ENCODE data around the gene FOSL2.

FOSL2 gene

DNA sequence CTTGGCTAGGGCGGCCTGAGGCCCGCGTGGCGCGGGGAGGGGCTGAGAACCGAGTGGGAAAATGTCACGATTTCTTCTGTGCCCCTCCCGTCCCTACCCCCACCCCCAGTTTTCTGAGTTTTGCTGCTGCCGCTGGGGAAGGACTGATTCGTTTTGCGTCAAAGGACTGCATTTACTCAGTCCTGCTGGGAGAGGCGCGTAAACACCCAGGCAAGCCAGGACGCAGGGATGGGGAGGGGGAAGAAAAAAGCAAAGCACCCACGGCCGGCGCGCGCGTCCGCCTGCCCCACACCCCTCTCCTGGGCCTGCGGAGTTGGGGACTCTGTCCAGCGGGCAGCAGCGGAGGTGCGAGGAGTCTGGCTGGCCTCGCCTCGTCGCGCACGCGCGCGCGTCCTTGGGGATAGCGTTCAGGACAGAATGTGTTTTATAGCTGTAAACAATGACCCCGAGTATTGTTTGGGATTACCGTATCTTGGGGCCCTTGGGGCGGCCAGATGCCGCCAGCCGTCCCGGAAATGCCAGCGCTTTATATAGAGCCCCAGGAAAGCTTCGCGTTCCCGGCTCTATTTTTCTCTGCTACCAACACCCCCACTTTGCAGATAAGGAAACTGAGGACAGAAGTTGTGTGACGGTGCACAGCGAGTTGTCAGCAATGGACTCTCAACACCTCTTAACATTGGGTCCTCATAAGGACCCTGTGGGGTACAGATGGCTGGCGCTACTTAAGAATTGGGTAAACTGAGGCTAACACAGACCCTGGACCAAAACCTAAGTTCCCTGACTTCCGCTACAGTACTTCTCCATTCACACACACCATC is 1.7 kb upstream of the FOSL2 start:
- in situ Hi-C loops (cut with MboI; ENCODE audit: low pct_unique_long_range_greater_than_20kb, low sequenced_read_pairs) = no loop called here

DNA sequence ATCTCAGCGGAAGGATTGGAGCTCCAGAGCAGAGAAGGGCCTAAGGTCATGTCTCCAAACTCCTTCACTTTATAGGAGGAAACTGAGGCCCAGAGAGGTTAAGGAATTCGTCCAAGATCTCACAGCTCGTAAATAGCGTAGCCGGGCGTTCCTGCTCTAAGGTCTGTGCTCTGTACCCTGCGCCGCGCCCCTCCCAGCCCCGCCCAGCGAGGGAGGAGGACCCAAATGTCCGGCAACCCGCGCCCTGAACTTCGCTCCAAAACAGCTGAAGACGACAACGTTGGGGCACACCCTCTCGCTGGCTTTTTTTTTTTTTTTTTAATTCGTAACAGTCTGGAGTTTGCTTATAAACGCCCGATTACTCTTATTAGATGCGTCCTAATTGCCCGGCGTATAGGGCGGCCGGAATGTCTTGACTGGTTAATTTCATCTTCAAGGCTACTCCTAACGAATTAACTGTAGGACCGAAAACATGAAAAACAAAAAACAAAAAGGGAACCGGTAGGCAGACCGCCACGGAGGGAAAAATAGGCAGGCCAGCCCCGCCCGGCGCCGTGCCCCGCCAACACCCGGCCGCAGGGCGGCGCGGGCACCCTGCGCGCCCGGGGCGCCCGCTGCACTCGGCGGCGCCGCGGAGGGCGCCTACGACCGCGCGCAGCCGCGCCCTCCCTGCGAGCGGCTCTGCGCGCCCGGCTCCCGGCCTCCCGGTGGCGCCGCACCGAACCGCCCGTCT is 928 bp upstream of the FOSL2 start:
- in situ Hi-C loops (cut with MboI; ENCODE audit: low pct_unique_long_range_greater_than_20kb, low sequenced_read_pairs) = no loop called here
- DNase-seq = peak; percentile 74

More for the DNA sequence above, 1.7 kb upstream of the FOSL2 start:
- DNase-seq = no peak

GRCh38 chr2:28393114-28393836 is 617 bp downstream of the FOSL2 start:
- peak; percentile 67 for DNase-seq

GRCh38 chr2:28394331-28394877 is 1.7 kb downstream of the FOSL2 start:
- no peak for DNase-seq
- in situ Hi-C loops (cut with MboI; ENCODE audit: low pct_unique_long_range_greater_than_20kb, low sequenced_read_pairs) = no loop called here

More at GRCh38 chr2:28393114-28393836, 617 bp downstream of the FOSL2 start:
- in situ Hi-C loops (cut with MboI; ENCODE audit: low pct_unique_long_range_greater_than_20kb, low sequenced_read_pairs) = no loop called here

DNA sequence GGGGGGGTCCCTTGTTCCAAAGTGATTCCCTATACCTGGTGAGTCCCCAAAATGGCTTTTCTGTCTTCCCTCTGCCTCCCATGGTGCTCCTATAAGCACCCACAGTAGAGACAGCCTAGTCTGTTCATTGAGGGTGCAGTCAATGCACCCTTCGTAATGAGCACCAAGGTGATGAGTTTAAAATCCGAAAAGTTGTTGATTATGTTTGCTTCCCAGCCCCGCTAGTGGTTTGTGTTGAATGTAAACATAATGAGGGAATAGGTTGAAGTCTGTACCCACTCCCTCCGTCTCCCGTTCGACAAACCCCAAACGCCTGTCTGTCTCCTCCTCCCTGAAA is 2.3 kb downstream of the FOSL2 start:
- no peak for DNase-seq
- in situ Hi-C loops (cut with MboI; ENCODE audit: low pct_unique_long_range_greater_than_20kb, low sequenced_read_pairs) = no loop called here

DNA sequence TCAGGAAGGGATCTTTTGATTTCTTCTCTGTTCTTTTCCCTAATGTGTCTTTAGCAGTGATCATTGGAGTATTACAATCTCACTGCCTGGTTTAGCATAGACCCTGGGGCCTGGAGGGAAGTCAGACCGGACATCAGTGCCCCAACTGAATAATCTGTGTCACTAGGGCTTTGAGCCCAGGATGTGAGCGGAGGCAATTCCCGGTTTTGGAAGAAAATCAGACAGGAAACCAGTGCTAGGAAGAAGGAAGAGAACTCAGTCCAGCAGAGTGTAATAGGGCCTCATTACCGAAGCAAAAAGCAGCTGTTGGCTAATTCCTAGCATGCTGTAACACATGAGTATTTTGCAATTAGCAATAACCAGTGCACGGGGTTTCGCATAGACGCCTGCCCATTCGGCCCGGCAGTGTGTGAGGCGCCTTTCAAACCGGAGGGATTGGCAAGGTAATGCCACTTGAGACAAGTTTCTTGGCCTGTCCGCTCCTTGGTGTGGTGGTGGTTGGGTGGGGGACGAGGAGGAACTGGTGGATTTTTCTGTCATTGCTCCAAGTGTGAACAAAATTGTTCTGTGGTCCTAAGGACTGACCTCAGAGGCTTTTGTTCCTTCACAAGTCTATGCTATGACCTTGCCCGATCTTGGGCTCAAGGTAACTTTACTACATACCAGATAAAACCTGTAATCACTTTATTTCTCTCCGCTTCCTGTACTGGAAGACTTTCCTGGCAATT is 2.8 kb downstream of the FOSL2 start:
- DNase-seq = no peak
- in situ Hi-C loops (cut with MboI; ENCODE audit: low pct_unique_long_range_greater_than_20kb, low sequenced_read_pairs) = no loop called here

DNA sequence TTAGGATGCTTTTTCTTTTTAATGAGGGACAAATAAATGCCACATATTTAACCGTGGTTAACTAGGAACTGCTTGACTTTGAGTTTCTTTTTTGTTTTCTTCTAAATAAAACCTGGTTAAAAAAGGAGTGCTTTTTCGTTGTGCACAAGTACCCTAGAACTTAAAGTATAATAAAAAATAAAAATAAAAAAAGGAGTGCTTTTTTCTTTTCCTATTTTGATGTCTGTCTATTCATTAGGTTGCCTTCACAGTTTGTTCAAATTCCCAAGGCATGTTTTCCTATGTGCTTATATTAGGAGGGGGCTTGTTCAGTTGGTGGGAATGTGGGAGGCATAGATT is 4.4 kb downstream of the FOSL2 start:
- in situ Hi-C loops (cut with MboI; ENCODE audit: low pct_unique_long_range_greater_than_20kb, low sequenced_read_pairs) = no loop called here
- DNase-seq = no peak

DNA sequence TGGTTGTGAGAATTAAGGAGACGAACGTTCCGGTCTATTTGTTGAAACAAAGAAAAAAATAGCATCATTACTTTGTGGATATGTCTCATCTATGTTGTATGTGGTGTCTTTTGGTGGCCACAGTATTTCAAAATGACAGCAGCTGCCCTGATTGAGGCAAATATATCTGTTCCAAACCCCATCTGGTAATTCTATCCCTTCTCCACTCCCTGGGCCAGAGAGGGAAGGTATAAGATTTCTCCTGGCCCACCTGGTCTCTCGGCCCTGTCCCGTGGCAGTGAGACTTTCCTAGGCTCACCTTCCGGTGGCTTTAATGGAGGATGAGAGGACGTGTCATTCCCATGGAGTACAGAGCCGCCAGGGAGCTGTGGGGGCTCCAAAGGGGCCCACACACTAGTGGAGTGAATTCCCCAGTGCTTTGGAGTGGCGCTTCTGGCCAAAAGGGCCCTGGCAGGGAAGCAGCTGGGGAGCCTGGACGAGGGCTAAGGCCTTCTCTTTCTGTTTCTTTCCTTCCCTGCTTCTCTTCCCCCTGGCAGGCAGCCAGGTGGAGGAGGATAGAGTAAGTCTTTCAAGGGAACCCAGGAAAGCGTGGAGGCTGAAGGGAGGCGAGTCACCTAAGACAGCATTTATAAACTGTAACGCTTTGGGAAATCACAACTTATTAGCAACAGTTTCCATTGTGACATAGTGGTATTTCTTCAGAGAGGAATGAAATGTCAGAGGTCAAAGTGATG is 5.6 kb downstream of the FOSL2 start:
- DNase-seq = no peak
- in situ Hi-C loops (cut with MboI; ENCODE audit: low pct_unique_long_range_greater_than_20kb, low sequenced_read_pairs) = no loop called here

DNA sequence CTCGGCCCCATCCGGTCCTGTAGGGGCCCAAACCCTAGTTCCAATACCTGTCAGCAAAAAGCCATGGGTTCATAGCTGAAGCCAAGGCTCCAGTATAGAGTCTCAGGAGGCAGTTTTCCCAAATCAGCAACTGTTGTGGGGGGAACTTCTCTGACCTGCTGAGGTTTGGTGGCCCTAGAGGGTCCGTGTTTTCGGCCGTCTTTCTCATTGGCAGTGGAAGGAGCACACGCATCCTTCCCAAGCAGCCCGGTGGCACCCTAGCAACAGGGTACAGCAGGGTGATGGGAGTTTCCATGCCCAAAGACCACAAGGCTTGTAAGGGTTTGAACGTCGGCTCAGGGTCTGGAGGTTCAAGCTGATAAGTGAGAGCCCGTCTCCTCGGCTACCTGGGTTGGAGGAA is 6.6 kb downstream of the FOSL2 start:
- in situ Hi-C loops (cut with MboI; ENCODE audit: low pct_unique_long_range_greater_than_20kb, low sequenced_read_pairs) = no loop called here
- DNase-seq = no peak

DNA sequence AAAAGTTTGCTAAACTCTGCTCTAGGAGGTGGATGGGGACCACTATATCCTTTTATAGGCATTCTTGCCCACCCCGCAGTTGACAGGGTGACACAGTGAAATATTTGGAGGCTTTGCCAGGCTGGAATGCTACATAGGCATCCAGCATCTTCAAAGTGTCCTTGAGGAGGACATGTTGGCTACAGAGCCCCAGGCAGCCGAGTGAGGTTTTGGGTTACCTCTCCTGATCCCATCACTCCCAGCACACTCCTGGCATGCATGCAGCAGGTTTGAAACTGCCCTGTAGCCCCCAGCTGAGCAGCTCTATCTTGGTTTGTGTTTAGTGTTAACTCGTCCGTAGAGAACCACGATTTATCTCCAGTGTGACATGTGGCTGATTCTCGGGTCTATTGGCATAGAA is 7.3 kb downstream of the FOSL2 start:
- in situ Hi-C loops (cut with MboI; ENCODE audit: low pct_unique_long_range_greater_than_20kb, low sequenced_read_pairs) = no loop called here
- DNase-seq = no peak

DNA sequence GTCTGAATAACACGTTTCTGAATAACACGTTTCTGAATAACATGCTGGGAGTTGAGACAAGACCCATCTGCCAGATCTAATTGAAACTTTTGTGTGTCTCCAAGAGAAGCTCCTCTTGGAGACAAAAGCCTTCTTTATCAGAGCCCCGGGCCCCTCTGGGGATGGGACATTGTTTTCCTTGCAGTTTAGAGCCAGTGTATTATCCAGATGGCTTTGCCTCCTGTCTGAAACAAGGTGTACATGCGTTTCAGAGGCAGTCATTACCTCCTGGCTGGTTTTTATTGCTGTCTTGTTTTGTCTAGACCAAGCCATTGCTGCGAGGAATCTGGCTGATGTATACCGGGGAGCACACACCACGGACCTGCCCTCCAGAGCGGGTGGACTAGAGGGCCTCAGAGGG is 7.8 kb downstream of the FOSL2 start:
- in situ Hi-C loops (cut with MboI; ENCODE audit: low pct_unique_long_range_greater_than_20kb, low sequenced_read_pairs) = no loop called here
- no peak for DNase-seq

DNA sequence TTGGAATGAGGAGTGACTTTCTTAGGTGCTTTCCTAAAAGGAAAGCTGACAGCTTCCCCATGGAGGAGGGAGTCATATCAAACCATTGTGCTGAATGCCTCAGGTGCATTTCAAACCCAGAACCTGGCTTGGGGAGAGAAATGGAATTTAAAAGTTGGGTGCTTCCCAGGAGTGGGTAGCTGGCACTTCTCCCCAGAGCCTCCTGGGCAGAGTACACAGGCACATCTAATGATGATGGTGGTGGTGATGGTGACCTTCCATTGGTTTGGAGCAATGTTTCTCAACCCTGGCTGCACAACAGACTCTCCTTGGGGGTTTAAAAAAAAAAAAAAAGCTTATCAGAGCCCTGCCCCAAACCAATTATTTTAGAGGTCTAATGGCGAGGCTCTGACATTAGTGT is 8.3 kb downstream of the FOSL2 start:
- in situ Hi-C loops (cut with MboI; ENCODE audit: low pct_unique_long_range_greater_than_20kb, low sequenced_read_pairs) = no loop called here
- DNase-seq = no peak

GRCh38 chr2:28401411-28401810 is 8.8 kb downstream of the FOSL2 start:
- no peak for DNase-seq
- in situ Hi-C loops (cut with MboI; ENCODE audit: low pct_unique_long_range_greater_than_20kb, low sequenced_read_pairs) = no loop called here

- in situ Hi-C loops (cut with MboI; ENCODE audit: low pct_unique_long_range_greater_than_20kb, low sequenced_read_pairs) = no loop called here
- DNase-seq = no peak
These were observed 9.4 kb downstream of the FOSL2 start for GRCh38 chr2:28401948-28402550.

DNA sequence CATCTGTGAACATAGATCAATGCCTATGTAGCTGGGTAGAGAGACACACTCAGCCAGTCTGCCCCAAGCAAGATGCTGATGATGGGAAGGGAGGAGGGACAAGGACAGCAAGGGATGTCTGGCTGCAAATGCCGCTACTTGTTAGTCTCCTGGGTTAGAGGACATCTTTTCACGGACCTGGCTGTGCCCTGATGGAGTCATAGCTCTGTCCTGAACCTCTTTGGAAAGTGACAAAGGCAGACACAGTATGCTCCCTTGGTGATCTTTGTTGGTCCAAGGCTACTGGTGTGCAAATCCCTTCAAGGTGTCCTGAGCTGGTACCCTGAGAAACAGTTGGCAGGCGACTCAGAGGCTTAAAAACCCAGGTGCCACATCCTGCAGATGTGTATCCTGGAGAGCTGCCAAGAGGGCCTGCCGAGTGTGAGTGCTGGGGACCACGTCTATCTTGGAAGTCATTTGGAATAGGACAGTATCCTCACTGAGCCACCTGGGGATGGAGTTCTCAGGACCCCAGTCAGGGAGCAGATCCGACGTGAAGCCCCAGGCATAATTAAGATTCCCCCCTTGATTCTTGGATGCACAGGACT is 10.8 kb downstream of the FOSL2 start:
- no peak for DNase-seq
- in situ Hi-C loops (cut with MboI; ENCODE audit: low pct_unique_long_range_greater_than_20kb, low sequenced_read_pairs) = no loop called here

- in situ Hi-C loops (cut with MboI; ENCODE audit: low pct_unique_long_range_greater_than_20kb, low sequenced_read_pairs) = no loop called here
These were observed 11.4 kb downstream of the FOSL2 start for GRCh38 chr2:28404086-28404485.

GRCh38 chr2:28405537-28405936 is 12.9 kb downstream of the FOSL2 start:
- in situ Hi-C loops (cut with MboI; ENCODE audit: low pct_unique_long_range_greater_than_20kb, low sequenced_read_pairs) = no loop called here
- DNase-seq = no peak

More at GRCh38 chr2:28404086-28404485, 11.4 kb downstream of the FOSL2 start:
- no peak for DNase-seq

Data from KBM-7 (cell line).